Measurements from ENCODE around the gene NAV3. TPM values are rescaled to one million over a fixed set of nuclear protein-coding genes. Genes with fewer than 3 reads are reported as not detected.

Gene NAV3
- total RNA-seq, 6 experiments from 2014 or later: 0.22 to 3.2 (median 1.2) TPM

DNA sequence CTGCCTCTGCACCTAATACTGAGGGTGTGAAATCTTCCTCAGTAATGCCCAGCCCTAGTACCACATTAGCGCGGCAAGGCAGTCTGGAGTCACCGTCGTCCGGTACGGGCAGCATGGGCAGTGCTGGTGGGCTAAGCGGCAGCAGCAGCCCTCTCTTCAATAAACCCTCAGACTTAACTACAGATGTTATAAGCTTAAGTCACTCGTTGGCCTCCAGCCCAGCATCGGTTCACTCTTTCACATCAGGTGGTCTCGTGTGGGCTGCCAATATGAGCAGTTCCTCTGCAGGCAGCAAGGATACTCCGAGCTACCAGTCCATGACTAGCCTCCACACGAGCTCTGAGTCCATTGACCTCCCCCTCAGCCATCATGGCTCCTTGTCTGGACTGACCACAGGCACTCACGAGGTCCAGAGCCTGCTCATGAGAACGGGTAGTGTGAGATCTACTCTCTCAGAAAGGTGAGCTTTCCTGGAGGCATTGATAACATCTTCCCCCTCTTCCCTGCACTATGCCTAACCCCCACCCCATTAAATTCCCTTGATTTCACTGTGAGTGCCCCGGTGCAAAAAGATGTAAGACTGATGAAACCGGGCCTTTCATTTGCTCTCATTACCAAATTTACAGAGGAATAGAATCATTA, 291.4 kb downstream of the NAV3 start:
- intact Hi-C loops (cut with DNase I): no loop called here
- H3K27me3 ChIP-seq: no peaks in the 10 kb centered on the region
- H3K36me3 ChIP-seq: no peaks in the 10 kb centered on the region
- H3K27ac ChIP-seq: no peak overlapping the region
- TF ChIP-seq POLR2A (IDR thresholded peaks at IDR 0.05) (no peak), CTCF (IDR thresholded peaks at IDR 0.05) (no peak)
- no peak for DNase-seq
- 77% methylated on average over 9 of the region's 16 CpGs for WGBS (ENCODE audit: insufficient coverage, low coverage, low lambda C conversion rate, missing lambda C conversion rate)
- H3K4me3 ChIP-seq: no peak overlapping the region
- H3K9me3 ChIP-seq: no peaks in the 10 kb centered on the region
- H3K4me1 ChIP-seq: no peaks in the 10 kb centered on the region
- no peak for ATAC-seq

DNA sequence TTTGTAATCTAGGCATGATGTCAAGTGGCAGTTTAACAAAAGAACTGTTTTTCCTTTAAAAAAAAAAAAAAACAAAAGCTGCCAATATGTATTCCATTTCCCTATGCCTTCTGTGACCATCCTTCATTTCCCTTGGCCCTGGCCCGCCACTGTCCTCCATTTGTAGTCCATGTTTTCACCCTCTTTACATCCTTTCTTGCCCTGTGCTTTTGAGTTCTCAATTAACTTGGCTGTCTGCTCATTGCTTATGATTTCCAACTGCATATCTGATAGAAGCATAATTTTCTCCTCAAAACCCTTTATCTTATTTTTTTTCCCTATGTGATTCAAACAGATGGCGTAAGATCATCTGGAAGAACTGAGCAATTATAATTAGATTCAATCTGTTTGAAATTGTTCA, 297.5 kb downstream of the NAV3 start:
- intact Hi-C loops (cut with DNase I): no loop called here
- 86% methylated on average over 2 of the region's 2 CpGs for WGBS (ENCODE audit: insufficient coverage, low coverage, low lambda C conversion rate, missing lambda C conversion rate)
- Histone ChIP-seq H3K27me3 (no peaks in the 10 kb centered on the region), H3K4me3 (no peak overlapping the region), H3K9me3 (no peaks in the 10 kb centered on the region), H3K27ac (no peak overlapping the region), H3K4me1 (no peaks in the 10 kb centered on the region), H3K36me3 (no peaks in the 10 kb centered on the region)
- no peak for DNase-seq
- ATAC-seq: no peak
- TF ChIP-seq POLR2A (IDR thresholded peaks at IDR 0.05): no peak
- no peak for TF ChIP-seq CTCF (IDR thresholded peaks at IDR 0.05)

GRCh38 chr12:78143717-78144116, 313.0 kb downstream of the NAV3 start:
- ATAC-seq: no peak

GRCh38 chr12:78145398-78145797, 314.7 kb downstream of the NAV3 start:
- ATAC-seq (no peak), DNase-seq (no peak)
- WGBS (ENCODE audit: insufficient coverage, low coverage, low lambda C conversion rate, missing lambda C conversion rate): 22% methylated on average over 2 of the region's 2 CpGs
- H3K36me3 ChIP-seq: no peaks in the 10 kb centered on the region
- intact Hi-C loops (cut with DNase I): no loop called here
- no peaks in the 10 kb centered on the region for H3K4me1 ChIP-seq
- TF ChIP-seq CTCF (IDR thresholded peaks at IDR 0.05) (no peak), POLR2A (IDR thresholded peaks at IDR 0.05) (no peak)
- no peaks in the 10 kb centered on the region for H3K27me3 ChIP-seq
- H3K27ac ChIP-seq: no peak overlapping the region
- H3K9me3 ChIP-seq: no peaks in the 10 kb centered on the region
- H3K4me3 ChIP-seq: no peak overlapping the region

More at GRCh38 chr12:78143717-78144116, 313.0 kb downstream of the NAV3 start:
- no peaks in the 10 kb centered on the region for H3K4me1 ChIP-seq
- no peak overlapping the region for H3K4me3 ChIP-seq
- no peaks in the 10 kb centered on the region for H3K27me3 ChIP-seq
- intact Hi-C loops (cut with DNase I): no loop called here
- H3K27ac ChIP-seq: no peak overlapping the region
- H3K9me3 ChIP-seq: no peaks in the 10 kb centered on the region
- H3K36me3 ChIP-seq: no peaks in the 10 kb centered on the region
- TF ChIP-seq CTCF (IDR thresholded peaks at IDR 0.05) (no peak), POLR2A (IDR thresholded peaks at IDR 0.05) (no peak)
- no peak for DNase-seq

DNA sequence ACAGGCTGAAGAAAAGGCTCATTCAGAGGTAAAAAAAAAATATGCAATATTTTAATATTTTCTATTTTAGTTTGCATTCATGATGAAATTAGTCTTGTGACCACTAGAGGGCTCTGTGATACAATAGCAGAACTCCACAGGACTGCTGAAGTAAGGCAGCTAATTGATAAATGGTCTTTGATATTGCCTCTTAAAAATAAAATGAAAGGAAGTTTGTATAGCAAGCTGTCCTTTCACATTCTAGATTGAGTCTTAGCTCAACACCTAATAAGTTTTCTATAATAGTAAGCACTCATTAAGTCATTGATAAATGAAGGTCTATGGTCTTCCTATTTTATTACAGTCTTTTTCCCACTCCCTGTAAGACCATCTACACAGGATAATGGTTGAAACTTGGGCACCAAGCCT, 315.7 kb downstream of the NAV3 start:
- Histone ChIP-seq H3K27me3 (no peaks in the 10 kb centered on the region), H3K4me1 (no peaks in the 10 kb centered on the region), H3K4me3 (no peak overlapping the region), H3K36me3 (no peaks in the 10 kb centered on the region), H3K27ac (no peak overlapping the region), H3K9me3 (no peaks in the 10 kb centered on the region)
- DNase-seq (no peak), ATAC-seq (peak in 3 of 4 donors; percentile 50 to 57 (median 57))
- intact Hi-C loops (cut with DNase I): no loop called here
- no peak for TF ChIP-seq POLR2A (IDR thresholded peaks at IDR 0.05)
- peak; percentile 55 to 85 (median 76) for TF ChIP-seq CTCF (IDR thresholded peaks at IDR 0.05)

Measured in right lobe of liver (tissue), 6 donors.